Measurements from ENCODE around the gene CCDC27. TPM values are rescaled to one million over a fixed set of nuclear protein-coding genes. Genes with fewer than 3 reads are reported as not detected.

Gene CCDC27
- total and polyA plus RNA-seq, 3 donors from 2014 or later = 10.6 to 28.4 (median 18.3) TPM

- intact Hi-C loops (cut with DNase I; ENCODE audit: low total_unique reads) = no loop called here
These were observed 17.6 kb upstream of the CCDC27 start for GRCh38 chr1:3734602-3735001.

GRCh38 chr1:3735027-3735681 lies 17.1 kb upstream of the CCDC27 start:
- TF ChIP-seq POLR2A (IDR thresholded peaks at IDR 0.05) (no peak), CTCF (IDR thresholded peaks at IDR 0.05) (no peak)
- H3K4me3 ChIP-seq = no peak overlapping the region
- 84 to 86% methylated on average over 8 to 12 of the region's 12 CpGs for WGBS, 2 donors
- H3K9me3 ChIP-seq = no peaks in the 10 kb centered on the region
- no peaks in the 10 kb centered on the region for H3K4me1 ChIP-seq
- H3K27ac ChIP-seq = no peak overlapping the region
- no peaks in the 10 kb centered on the region for H3K36me3 ChIP-seq (ENCODE audit: low read depth, missing control alignments)
- no peak for DNase-seq
- intact Hi-C loops (cut with DNase I; ENCODE audit: low total_unique reads) = no loop called here
- no peaks in the 10 kb centered on the region for H3K27me3 ChIP-seq

More at GRCh38 chr1:3734602-3735001, 17.6 kb upstream of the CCDC27 start:
- H3K9me3 ChIP-seq = no peaks in the 10 kb centered on the region
- H3K4me1 ChIP-seq = no peaks in the 10 kb centered on the region
- DNase-seq = no peak
- no peaks in the 10 kb centered on the region for H3K27me3 ChIP-seq
- no peak overlapping the region for H3K4me3 ChIP-seq
- no peaks in the 10 kb centered on the region for H3K36me3 ChIP-seq (ENCODE audit: low read depth, missing control alignments)
- TF ChIP-seq CTCF (IDR thresholded peaks at IDR 0.05) (no peak), POLR2A (IDR thresholded peaks at IDR 0.05) (no peak)
- no peak overlapping the region for H3K27ac ChIP-seq
- WGBS, 2 donors = 97 to 98% methylated on average over 7 to 16 of the region's 16 CpGs

GRCh38 chr1:3735688-3736087 lies 16.6 kb upstream of the CCDC27 start:
- no peak for DNase-seq
- 73 to 77% methylated on average over 12 to 13 of the region's 13 CpGs for WGBS, 2 donors
- H3K4me3 ChIP-seq = no peak overlapping the region
- no peaks in the 10 kb centered on the region for H3K9me3 ChIP-seq
- H3K36me3 ChIP-seq (ENCODE audit: low read depth, missing control alignments) = no peaks in the 10 kb centered on the region
- no peak overlapping the region for H3K27ac ChIP-seq
- H3K4me1 ChIP-seq = peaks cover 4% of the 10 kb centered on the region
- TF ChIP-seq POLR2A (IDR thresholded peaks at IDR 0.05) (no peak), CTCF (IDR thresholded peaks at IDR 0.05) (no peak)
- intact Hi-C loops (cut with DNase I; ENCODE audit: low total_unique reads) = no loop called here
- H3K27me3 ChIP-seq = no peaks in the 10 kb centered on the region

GRCh38 chr1:3736131-3736561 lies 16.1 kb upstream of the CCDC27 start:
- H3K4me3 ChIP-seq = no peak overlapping the region
- WGBS, 2 donors = 91 to 93% methylated on average over 10 to 13 of the region's 13 CpGs
- no peaks in the 10 kb centered on the region for H3K9me3 ChIP-seq
- TF ChIP-seq CTCF (IDR thresholded peaks at IDR 0.05) = no peak
- no peak for TF ChIP-seq POLR2A (IDR thresholded peaks at IDR 0.05)
- intact Hi-C loops (cut with DNase I; ENCODE audit: low total_unique reads) = no loop called here
- no peak for DNase-seq
- H3K36me3 ChIP-seq (ENCODE audit: low read depth, missing control alignments) = no peaks in the 10 kb centered on the region
- no peaks in the 10 kb centered on the region for H3K27me3 ChIP-seq
- H3K27ac ChIP-seq = no peak overlapping the region
- H3K4me1 ChIP-seq = peaks cover 4% of the 10 kb centered on the region

GRCh38 chr1:3736708-3737107 lies 15.5 kb upstream of the CCDC27 start:
- no peaks in the 10 kb centered on the region for H3K27me3 ChIP-seq
- no peak for DNase-seq
- no peaks in the 10 kb centered on the region for H3K9me3 ChIP-seq
- TF ChIP-seq CTCF (IDR thresholded peaks at IDR 0.05) = no peak
- H3K27ac ChIP-seq = no peak overlapping the region
- intact Hi-C loops (cut with DNase I; ENCODE audit: low total_unique reads) = no loop called here
- H3K4me3 ChIP-seq = no peak overlapping the region
- H3K4me1 ChIP-seq = peaks cover 7% of the 10 kb centered on the region
- H3K36me3 ChIP-seq (ENCODE audit: low read depth, missing control alignments) = no peaks in the 10 kb centered on the region
- 92% methylated on average over 14 of the region's 14 CpGs for WGBS, 2 donors
